Measurements from ENCODE around the gene PIAS4. TPM values are rescaled to one million over a fixed set of nuclear protein-coding genes. Genes with fewer than 3 reads are reported as not detected.

Gene PIAS4
- total and polyA plus RNA-seq, 9 of the 15 experiments (the other 6 are each of a cell fraction or from before 2014, with no cell fraction given), result 0.27 to 34.9 (median 14.4) TPM

DNA sequence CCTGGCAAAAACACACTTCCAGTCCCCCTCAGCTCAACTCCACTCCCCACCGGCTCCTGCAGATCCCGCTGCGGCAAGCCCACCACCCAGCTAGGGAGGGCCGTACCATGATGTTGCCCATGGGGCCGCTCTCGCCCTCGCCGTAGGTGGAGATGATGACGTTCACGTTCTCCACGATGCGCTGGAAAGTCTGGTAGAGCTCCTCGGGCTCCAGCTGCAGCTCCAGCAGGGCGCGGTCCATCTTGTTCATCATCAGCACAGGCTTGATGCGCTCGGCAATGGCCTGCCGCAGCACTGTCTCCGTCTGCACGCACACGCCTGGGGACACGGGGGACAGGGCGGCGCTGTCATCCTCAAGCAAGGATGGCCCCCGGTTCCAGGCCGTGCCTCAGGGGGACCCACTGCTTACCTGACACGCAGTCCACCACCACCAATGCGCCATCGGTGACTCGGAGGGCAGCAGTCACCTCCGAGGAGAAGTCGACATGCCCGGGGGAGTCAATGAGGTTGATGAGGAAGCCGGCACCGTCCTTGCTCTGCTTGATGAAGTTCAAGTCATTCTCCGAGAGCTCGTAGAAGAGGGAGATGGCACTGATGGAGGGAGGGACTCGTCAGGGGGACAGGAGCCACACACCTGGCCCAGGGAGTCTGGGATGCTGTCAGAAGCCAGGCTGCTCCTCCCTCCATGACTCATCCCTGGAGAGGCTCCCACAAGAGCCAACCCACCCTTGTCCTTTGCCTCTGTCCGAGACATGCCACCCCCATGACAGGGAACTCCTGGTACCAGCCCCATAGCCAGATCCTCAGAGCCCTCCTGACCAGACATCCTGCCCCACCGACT is 24.6 kb upstream of the PIAS4 start:
- DNase-seq (ENCODE audit: extremely low read depth in 1 of 4, low spot score in 3 of 4) (peak in 2 of 4 experiments; percentile 47 to 55), ATAC-seq (no peak), FAIRE-seq (no peak)
- in situ Hi-C loops (cut with MboI) (loop anchor here (5.0 kb wide), 1 partner anchor 219 kb away; no protein-coding TSS in a partner anchor), intact Hi-C loops (cut with micrococcal nuclease) (no loop called here)
- peaks cover 72% of the 10 kb centered on the region for H3K36me3 ChIP-seq (ENCODE audit: control insufficient read depth, insufficient read depth, low read length)
- peak overlapping the region; percentile 97 to 100 for H3K9ac ChIP-seq (ENCODE audit: insufficient read depth in 1 of 2, low read depth in 2 of 2, low read length in 2 of 2)
- peaks cover 71% of the 10 kb centered on the region for H3K79me2 ChIP-seq (ENCODE audit: control insufficient read depth, insufficient read depth, low read length)
- peaks cover 68% of the 10 kb centered on the region for H4K20me1 ChIP-seq (replicated peaks; ENCODE audit: control insufficient read depth, insufficient read depth, low read length)
- H3K4me3 ChIP-seq, result peak overlapping the region; percentile 99
- CTCF ChIA-PET (ENCODE audit: low intra/inter-chr PET ratio), result no interaction called here
- H3K4me2 ChIP-seq (ENCODE audit: insufficient read depth, low read length), result peak overlapping the region; percentile 100
- peak overlapping the region; percentile 99; the same call in 2 of the 3 replicates for H3K27ac ChIP-seq (ENCODE audit: extremely low read depth, low read depth, low read length)
- no peak overlapping the region for H2AFZ ChIP-seq (ENCODE audit: low read depth, low read length)
- no peaks in the 10 kb centered on the region for H3K9me3 ChIP-seq (replicated peaks; ENCODE audit: control insufficient read depth, insufficient read depth, low read depth, low read length)
- peaks cover 22% of the 10 kb centered on the region for H3K9me1 ChIP-seq (ENCODE audit: control insufficient read depth, insufficient read depth, low read length)
- no peaks in the 10 kb centered on the region for H3K27me3 ChIP-seq (ENCODE audit: control insufficient read depth in 2 of 2, insufficient read depth in 2 of 2, low read length in 2 of 2)
- WGBS (ENCODE audit: insufficient coverage, low coverage, missing lambda C conversion rate), result 89% methylated on average over 38 of the region's 40 CpGs
- peaks cover 25 to 68% of the 10 kb centered on the region in 2 experiments; a peak in 4 of 5 replicates for H3K4me1 ChIP-seq (replicated peaks in 1 of 2; ENCODE audit: control insufficient read depth in 2 of 2, insufficient read depth in 2 of 2, low read length in 2 of 2)
- BruUV-seq (replicated peaks), result no TSS peak
- POLR2A ChIA-PET, result interaction anchor here (0.6 to 9.7 kb wide), 5 partner anchors 7 to 37 kb away, joined by 3 to 215 read pairs (median 5); partner anchors contain the start of gene DAPK3
- TF ChIP-seq SMARCA4 (IDR thresholded peaks at IDR 0.05), result no peak
- TF ChIP-seq KLF16 (IDR thresholded peaks at IDR 0.05), result no peak
- TF ChIP-seq SNRNP70 (optimal IDR thresholded peaks at IDR 0.05; ENCODE audit: low read depth, low read length), result peak; percentile 16
- TF ChIP-seq ATF4 (CRISPR knock-in tag; IDR thresholded peaks at IDR 0.05), result no peak
- no peak for TF ChIP-seq IRF1 (CRISPR knock-in tag; IDR thresholded peaks at IDR 0.05; ENCODE audit: borderline replicate concordance)
- peak; percentile 53 for TF ChIP-seq PRPF4 (IDR thresholded peaks at IDR 0.05; ENCODE audit: insufficient read depth, low read depth, low read length, poor library complexity, severe bottlenecking)
- TF ChIP-seq HMG20B (CRISPR knock-in tag; IDR thresholded peaks at IDR 0.05), result no peak
- no peak for TF ChIP-seq SMAD3 (CRISPR knock-in tag; conservative IDR thresholded peaks at IDR 0.05)
- no peak for TF ChIP-seq HNRNPH1 (optimal IDR thresholded peaks at IDR 0.05; ENCODE audit: low read depth, low read length)
- no peak for TF ChIP-seq JUN (IDR thresholded peaks at IDR 0.05; ENCODE audit: borderline replicate concordance, low read depth, low read length)
- peak; percentile 42; the same call in 1 of the 2 replicates for TF ChIP-seq JUN (CRISPR knock-in tag; IDR thresholded peaks at IDR 0.05; ENCODE audit: borderline replicate concordance)
- TF ChIP-seq, protein P1, sequence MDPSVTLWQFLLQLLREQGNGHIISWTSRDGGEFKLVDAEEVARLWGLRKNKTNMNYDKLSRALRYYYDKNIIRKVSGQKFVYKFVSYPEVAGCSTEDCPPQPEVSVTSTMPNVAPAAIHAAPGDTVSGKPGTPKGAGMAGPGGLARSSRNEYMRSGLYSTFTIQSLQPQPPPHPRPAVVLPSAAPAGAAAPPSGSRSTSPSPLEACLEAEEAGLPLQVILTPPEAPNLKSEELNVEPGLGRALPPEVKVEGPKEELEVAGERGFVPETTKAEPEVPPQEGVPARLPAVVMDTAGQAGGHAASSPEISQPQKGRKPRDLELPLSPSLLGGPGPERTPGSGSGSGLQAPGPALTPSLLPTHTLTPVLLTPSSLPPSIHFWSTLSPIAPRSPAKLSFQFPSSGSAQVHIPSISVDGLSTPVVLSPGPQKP (CRISPR knock-in tag; IDR thresholded peaks at IDR 0.05), result peak; percentile 61; the same call in 1 of the 2 replicates
- TF ChIP-seq ZNF165 (CRISPR knock-in tag; IDR thresholded peaks at IDR 0.05; ENCODE audit: borderline replicate concordance), result no peak
- no peak for TF ChIP-seq ATF1 (CRISPR knock-in tag; IDR thresholded peaks at IDR 0.05)
- TF ChIP-seq ATF1 (tag; IDR thresholded peaks at IDR 0.05), result no peak
- TF ChIP-seq, protein P2, sequence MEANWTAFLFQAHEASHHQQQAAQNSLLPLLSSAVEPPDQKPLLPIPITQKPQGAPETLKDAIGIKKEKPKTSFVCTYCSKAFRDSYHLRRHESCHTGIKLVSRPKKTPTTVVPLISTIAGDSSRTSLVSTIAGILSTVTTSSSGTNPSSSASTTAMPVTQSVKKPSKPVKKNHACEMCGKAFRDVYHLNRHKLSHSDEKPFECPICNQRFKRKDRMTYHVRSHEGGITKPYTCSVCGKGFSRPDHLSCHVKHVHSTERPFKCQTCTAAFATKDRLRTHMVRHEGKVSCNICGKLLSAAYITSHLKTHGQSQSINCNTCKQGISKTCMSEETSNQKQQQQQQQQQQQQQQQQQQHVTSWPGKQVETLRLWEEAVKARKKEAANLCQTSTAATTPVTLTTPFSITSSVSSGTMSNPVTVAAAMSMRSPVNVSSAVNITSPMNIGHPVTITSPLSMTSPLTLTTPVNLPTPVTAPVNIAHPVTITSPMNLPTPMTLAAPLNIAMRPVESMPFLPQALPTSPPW (CRISPR knock-in tag; IDR thresholded peaks at IDR 0.05), result no peak
- no peak for TF ChIP-seq YBX1 (IDR thresholded peaks at IDR 0.05)
- TF ChIP-seq POLR2G (IDR thresholded peaks at IDR 0.05; ENCODE audit: low read depth, low read length), result peak; percentile 79
- TF ChIP-seq SOX6 (IDR thresholded peaks at IDR 0.05), result no peak
